Urinary bladder (tissue), 4 donors: ENCODE results near the gene RHOT2. TPM values are rescaled to one million over a fixed set of nuclear protein-coding genes. Genes with fewer than 3 reads are reported as not detected.

ENCODE experiments used
- DNase-seq: peaks from one replicate; pipeline ENCODE4 v3.0.0-alpha.2; 2015; ENCODE audit errors: extremely low spot score
- H3K27ac ChIP-seq: one replicate; pipeline ENCODE4 v1.5.1; 2013; ENCODE audit warnings: low read depth, mild to moderate bottlenecking, moderate library complexity
- H3K36me3 ChIP-seq: one replicate; pipeline ENCODE4 v1.6.1; 2013; ENCODE audit warnings: mild to moderate bottlenecking, moderate library complexity; ENCODE audit not compliant: insufficient read depth
- H3K4me1 ChIP-seq: one replicate; pipeline ENCODE4 v1.6.1; 2013; ENCODE audit warnings: mild to moderate bottlenecking, moderate library complexity; ENCODE audit not compliant: insufficient read depth
- H3K4me3 ChIP-seq: one replicate; pipeline ENCODE4 v1.5.1; 2013; ENCODE audit warnings: low read depth, low read length
- WGBS: extraction: QIAGEN DNeasy Blood & Tissue Kit; methylation state at CpG from one replicate; pipeline ENCODE4 v1.1.7; 2013; 5-methylcytosine and 5-hydroxymethylcytosine counted together
- polyA plus RNA-seq: library from polyadenylated mRNA; stranded (reverse); fragments of 200-250 nt; gene quantifications from one replicate; pipeline ENCODE4 v1.2.3, GENCODE V29; 2013
- total RNA-seq: library from RNA; depleted of rRNA; stranded (reverse); fragments of >200 nt; gene quantifications from one replicate; pipeline ENCODE4 v1.2.3, GENCODE V29; 2014
- donor health status: healthy with polysubstance abuse.
- donor health status: healthy.

The RHOT2 gene
- total and polyA plus RNA-seq, 2 donors = 26.0 to 103 TPM

DNA sequence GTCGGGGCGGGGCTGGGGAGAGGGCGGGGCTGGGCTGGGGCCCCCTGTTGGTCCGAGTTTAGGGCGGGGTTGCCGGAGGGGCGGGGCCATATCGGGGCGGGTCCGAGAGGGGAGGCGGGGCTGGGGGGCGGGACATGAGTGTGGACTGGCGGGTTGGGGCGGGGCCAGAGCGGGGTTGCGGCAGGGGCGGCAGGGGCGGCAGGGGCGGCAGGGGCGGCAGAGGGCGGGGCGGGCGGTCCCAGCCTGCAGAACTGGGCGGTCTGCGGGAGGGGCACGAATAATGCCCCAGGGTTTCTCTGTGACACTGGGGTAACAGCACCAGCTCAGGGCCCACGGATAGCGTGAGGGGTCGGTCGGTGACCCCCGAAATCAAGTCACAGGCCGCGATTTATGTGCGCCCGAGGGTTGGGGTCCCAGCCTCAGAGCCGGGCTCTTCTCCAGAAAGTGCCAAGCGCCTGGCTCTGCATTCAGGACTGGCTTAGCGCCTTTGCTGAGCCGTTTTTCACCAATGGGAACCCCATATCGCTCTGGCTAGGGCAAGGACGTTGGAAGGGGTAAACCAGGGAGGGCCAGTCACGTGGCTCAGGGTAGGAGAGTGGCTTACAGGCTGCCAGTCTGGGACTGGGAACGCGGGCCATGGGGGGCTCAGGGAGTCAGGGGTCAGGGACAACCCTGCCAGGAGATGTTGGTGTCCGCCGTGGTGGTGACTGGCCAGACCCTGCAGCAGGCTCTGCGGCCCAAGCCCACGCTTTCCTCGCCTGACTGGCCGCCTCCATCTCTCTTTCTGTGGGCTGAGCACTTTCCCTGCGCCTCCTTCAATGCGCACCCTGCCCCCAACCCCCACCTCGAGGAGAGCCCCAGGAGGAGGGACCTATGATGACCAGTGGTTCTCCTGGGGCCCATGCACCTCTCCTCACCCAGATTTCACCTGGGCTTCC is 30.6 kb upstream of the RHOT2 start:
- peaks cover 3% of the 10 kb centered on the region for H3K4me1 ChIP-seq
- H3K36me3 ChIP-seq = no peaks in the 10 kb centered on the region
- H3K27ac ChIP-seq = no peak overlapping the region
- 17% methylated on average over 53 of the region's 53 CpGs for WGBS
- DNase-seq = no peak
- H3K4me3 ChIP-seq = peak overlapping the region; percentile 89

DNA sequence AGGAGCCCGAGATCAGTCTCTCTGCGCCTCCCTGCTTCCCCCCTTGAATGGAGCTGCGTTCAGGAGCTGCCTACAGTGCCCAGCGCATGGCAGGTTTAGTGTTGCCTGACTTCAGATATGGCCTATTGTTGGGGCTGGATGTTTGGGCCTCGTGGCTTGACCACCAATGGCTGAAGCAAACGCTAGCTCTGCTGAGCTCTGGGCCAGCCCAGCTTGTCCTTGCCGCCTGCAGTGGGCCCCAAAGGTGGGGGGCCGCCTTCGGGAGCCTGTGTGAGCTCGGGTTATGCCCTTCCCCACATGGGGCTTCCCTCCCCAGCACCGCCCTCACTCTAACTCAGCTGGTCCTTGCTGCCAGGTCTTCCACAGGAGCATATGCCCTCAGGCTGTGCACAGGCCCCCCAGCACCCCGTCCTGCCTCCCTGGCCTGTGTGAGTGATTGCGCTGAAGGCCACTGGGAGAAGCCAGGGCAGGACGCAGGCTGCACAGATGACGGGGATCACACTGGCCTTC is 29.8 kb upstream of the RHOT2 start:
- Histone ChIP-seq H3K27ac (no peak overlapping the region), H3K36me3 (no peaks in the 10 kb centered on the region), H3K4me1 (peaks cover 3% of the 10 kb centered on the region), H3K4me3 (no peak overlapping the region)
- WGBS = 80% methylated on average over 15 of the region's 15 CpGs
- DNase-seq = no peak

DNA sequence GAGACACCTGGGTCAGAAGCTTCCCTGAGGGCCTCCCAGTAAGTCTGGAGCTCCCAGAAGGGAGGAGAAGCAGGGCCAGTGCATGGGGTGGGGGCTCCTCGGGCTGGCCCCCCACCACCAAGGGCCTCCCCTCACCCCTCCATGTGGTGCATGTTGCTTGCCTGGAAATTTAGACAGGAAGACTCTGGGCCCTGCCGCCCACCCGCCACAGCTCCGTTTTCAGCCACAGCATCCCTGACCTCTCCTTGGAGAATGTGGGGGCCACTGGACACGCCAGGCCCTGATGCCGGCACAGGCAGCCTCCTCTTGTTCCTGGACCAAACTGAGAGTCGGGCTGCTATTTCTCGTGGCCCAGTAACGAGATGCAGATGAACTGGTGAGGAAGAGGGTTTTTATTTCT is 29.1 kb upstream of the RHOT2 start:
- WGBS = 77% methylated on average over 9 of the region's 9 CpGs
- Histone ChIP-seq H3K27ac (no peak overlapping the region), H3K36me3 (no peaks in the 10 kb centered on the region), H3K4me3 (no peak overlapping the region), H3K4me1 (peaks cover 3% of the 10 kb centered on the region)
- DNase-seq = no peak

GRCh38 chr16:640614-641013 is 27.3 kb upstream of the RHOT2 start:
- no peaks in the 10 kb centered on the region for H3K36me3 ChIP-seq
- WGBS = 88% methylated on average over 5 of the region's 5 CpGs
- DNase-seq = no peak
- peaks cover 3% of the 10 kb centered on the region for H3K4me1 ChIP-seq
- no peak overlapping the region for H3K4me3 ChIP-seq
- no peak overlapping the region for H3K27ac ChIP-seq

- Histone ChIP-seq H3K27ac (peak within 1 kb of the TSS; percentile 78), H3K36me3 (no peaks in the 10 kb centered on the region), H3K4me1 (peaks cover 3% of the 10 kb centered on the region), H3K4me3 (peak within 1 kb of the TSS; percentile 83)
- DNase-seq = no peak
- 1% methylated on average over 81 of the region's 81 CpGs for WGBS
Measured at GRCh38 chr16:641326-642188, 26.4 kb upstream of the RHOT2 start, which contains the start of gene MCRIP2. TSS of gene MCRIP2 (plus strand) at chr16:641828. CDS start at chr16:641992, 164 bp downstream.

- WGBS = 7% methylated on average over 72 of the region's 72 CpGs
- Histone ChIP-seq H3K4me1 (peaks cover 3% of the 10 kb centered on the region), H3K27ac (peak overlapping the region; percentile 49), H3K36me3 (no peaks in the 10 kb centered on the region), H3K4me3 (peak overlapping the region; percentile 83)
- no peak for DNase-seq
Measured at GRCh38 chr16:642189-643049, 25.5 kb upstream of the RHOT2 start.

- no peak for DNase-seq
- no peaks in the 10 kb centered on the region for H3K36me3 ChIP-seq
- 88% methylated on average over 13 of the region's 13 CpGs for WGBS
- H3K4me3 ChIP-seq = no peak overlapping the region
- no peak overlapping the region for H3K27ac ChIP-seq
- peaks cover 3% of the 10 kb centered on the region for H3K4me1 ChIP-seq
Measured at GRCh38 chr16:643050-643368, 24.9 kb upstream of the RHOT2 start.

GRCh38 chr16:644556-644955 is 23.4 kb upstream of the RHOT2 start:
- WGBS = 90% methylated on average over 12 of the region's 12 CpGs
- no peak overlapping the region for H3K4me3 ChIP-seq
- peaks cover 3% of the 10 kb centered on the region for H3K4me1 ChIP-seq
- H3K36me3 ChIP-seq = no peaks in the 10 kb centered on the region
- DNase-seq = no peak
- no peak overlapping the region for H3K27ac ChIP-seq

- H3K4me1 ChIP-seq = no peaks in the 10 kb centered on the region
- whole genome bisulfite sequencing = 75% methylated on average over 32 of the region's 32 CpGs
Measured at GRCh38 chr16:645852-646678, 21.9 kb upstream of the RHOT2 start.

DNA sequence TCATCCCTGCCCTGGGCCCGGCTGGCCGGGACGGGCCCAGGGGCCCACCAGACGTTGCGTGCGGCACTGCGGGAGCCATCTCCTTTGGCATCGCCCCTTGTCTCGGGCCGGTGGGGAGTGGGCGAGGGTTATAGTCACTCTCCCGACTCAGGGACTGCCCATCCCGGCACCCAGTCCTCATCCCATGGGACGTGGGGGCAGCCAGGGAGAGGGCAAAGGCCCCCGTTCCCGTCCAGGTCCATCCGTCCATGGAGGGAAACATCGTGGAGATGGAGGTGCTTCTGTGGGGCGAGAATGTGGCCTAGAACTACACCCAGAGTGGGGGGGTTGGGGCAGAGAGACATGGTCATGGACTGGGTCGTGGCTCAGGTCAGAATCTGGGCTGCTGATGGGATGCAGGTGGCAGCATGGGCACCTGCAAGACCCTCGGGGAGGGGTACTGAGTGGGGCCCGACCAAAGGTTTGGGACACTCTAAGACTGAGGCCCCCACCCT is 21.2 kb upstream of the RHOT2 start:
- Histone ChIP-seq H3K4me1 (no peaks in the 10 kb centered on the region), H3K27ac (no peak overlapping the region), H3K36me3 (no peaks in the 10 kb centered on the region), H3K4me3 (no peak overlapping the region)
- WGBS = 78% methylated on average over 22 of the region's 22 CpGs
- DNase-seq = no peak

More at GRCh38 chr16:645852-646678, 21.9 kb upstream of the RHOT2 start:
- no peak for DNase-seq
- H3K36me3 ChIP-seq = no peaks in the 10 kb centered on the region
- no peak overlapping the region for H3K27ac ChIP-seq
- H3K4me3 ChIP-seq = no peak overlapping the region

GRCh38 chr16:647173-647902 is 20.6 kb upstream of the RHOT2 start:
- Histone ChIP-seq H3K36me3 (no peaks in the 10 kb centered on the region), H3K4me3 (no peak overlapping the region), H3K27ac (no peak overlapping the region), H3K4me1 (no peaks in the 10 kb centered on the region)
- no peak for DNase-seq
- 84% methylated on average over 25 of the region's 25 CpGs for WGBS
